IMR-90 (cell line): ENCODE results near the gene DIPK1A. TPM values are rescaled to one million over a fixed set of nuclear protein-coding genes. Genes with fewer than 3 reads are reported as not detected.

Experiments
- ATAC-seq: fragments of 200-7000 bp; cut with Tn5 transposase; 2 replicates; pipeline ENCODE4 v1.9.1; 2020; ENCODE audit warnings: low read depth, mild to moderate bottlenecking, moderate library complexity
- BruUV-seq: library from RNA; stranded (reverse); fragments of 400-500 nt; replicated peaks from 2 replicates; lab custom pipeline; 2021; lab: Mats Ljungman, UMichigan
- CTCF ChIA-PET: fragments of 300-600 bp; formaldehyde crosslinking; extraction: SDS; loops from one replicate; lab custom pipeline; 2021; ENCODE audit warnings: antibody characterized with exemption; lab: Yijun Ruan, JAX
- POLR2A ChIA-PET: fragments of 300-600 bp; sonication (Branson Sonifier 250); formaldehyde crosslinking; loops from one replicate; lab custom pipeline; 2022; ENCODE audit warnings: antibody characterized with exemption; ENCODE audit not compliant: unreplicated experiment; lab: Charles Lee
- DNase-seq: peaks from one replicate; pipeline ENCODE4 v3.0.0; 2013
- H2AFZ ChIP-seq: replicated peaks from 2 replicates; pipeline ENCODE3; 2013; ENCODE audit warnings: low read length, mild to moderate bottlenecking; ENCODE audit not compliant: poor library complexity
- H2AK5ac ChIP-seq: 2 replicates; pipeline ENCODE4 v1.6.1; 2013; ENCODE audit warnings: low read depth, low read length, inconsistent platforms
- H2AK9ac ChIP-seq: replicated peaks from 2 replicates; pipeline ENCODE3; 2013; ENCODE audit warnings: mild to moderate bottlenecking, low read depth, low read length, moderate library complexity; ENCODE audit not compliant: poor library complexity
- H2BK120ac ChIP-seq: 2 replicates; pipeline ENCODE4 v1.6.1; 2013; ENCODE audit warnings: low read depth, low read length, inconsistent platforms
- H2BK15ac ChIP-seq: 3 replicates; pipeline ENCODE4 v1.6.1; 2013; ENCODE audit warnings: low read depth, low read length, inconsistent platforms
- H2BK20ac ChIP-seq: 2 replicates; pipeline ENCODE4 v1.6.1; 2013; ENCODE audit warnings: low read depth, mild to moderate bottlenecking, inconsistent platforms, low read length, moderate library complexity
- H2BK5ac ChIP-seq: 2 replicates; pipeline ENCODE4 v1.6.1; 2013; ENCODE audit warnings: mild to moderate bottlenecking, low read depth, low read length, inconsistent platforms; ENCODE audit not compliant: poor library complexity, severe bottlenecking
- H3K14ac ChIP-seq: replicated peaks from 2 replicates; pipeline ENCODE4 v1.6.1; 2013; ENCODE audit warnings: low read depth, low read length, inconsistent platforms
- H3K18ac ChIP-seq: 2 replicates; pipeline ENCODE4 v1.6.1; 2013; ENCODE audit warnings: low read depth, low read length, control low read depth
- H3K23ac ChIP-seq: 2 replicates; pipeline ENCODE4 v1.6.1; 2013; ENCODE audit warnings: low read depth, low read length, inconsistent platforms
- H3K27ac ChIP-seq: 2 replicates; pipeline ENCODE4 v1.5.1; 2013; ENCODE audit warnings: mild to moderate bottlenecking, control low read depth, low read length; ENCODE audit not compliant: insufficient read depth
- H3K27me3 ChIP-seq: 2 replicates; pipeline ENCODE4 v1.6.1; 2013; ENCODE audit warnings: low read length; ENCODE audit not compliant: control insufficient read depth, insufficient read depth
- H3K36me3 ChIP-seq: 2 replicates; pipeline ENCODE4 v1.6.1; 2013; ENCODE audit warnings: low read length, mixed read lengths; ENCODE audit not compliant: control insufficient read depth, insufficient read depth
- H3K4ac ChIP-seq: 2 replicates; pipeline ENCODE4 v1.6.1; 2013; ENCODE audit warnings: low read depth, low read length, inconsistent platforms
- H3K4me1 ChIP-seq: 2 replicates; pipeline ENCODE4 v1.6.1; 2013; ENCODE audit warnings: low read length, mixed read lengths; ENCODE audit not compliant: control insufficient read depth, insufficient read depth
- H3K4me2 ChIP-seq: 2 replicates; pipeline ENCODE4 v1.6.1; 2013; ENCODE audit warnings: low read depth, mild to moderate bottlenecking, control low read depth, low read length, moderate library complexity
- H3K4me3 ChIP-seq: 2 replicates; pipeline ENCODE4 v1.5.1; 2013; ENCODE audit warnings: low read depth, mild to moderate bottlenecking, control low read depth, low read length, moderate library complexity; ENCODE audit not compliant: insufficient read depth
- H3K56ac ChIP-seq: 2 replicates; pipeline ENCODE4 v1.6.1; 2013; ENCODE audit warnings: low read length, inconsistent platforms; ENCODE audit not compliant: insufficient read depth; ENCODE audit errors: extremely low read depth
- H3K79me1 ChIP-seq, 2 experiments: 2 replicates each; pipeline ENCODE4 v1.6.1; 2013; ENCODE audit warnings: low read length in 2 of 2, inconsistent platforms in 1 of 2, low read depth in 1 of 2
- H3K9ac ChIP-seq: 2 replicates; pipeline ENCODE4 v1.6.1; 2013; ENCODE audit warnings: low read depth, low read length, control low read depth
- H3K9me1 ChIP-seq: 2 replicates; pipeline ENCODE4 v1.6.1; 2013; ENCODE audit warnings: low read length, inconsistent platforms; ENCODE audit not compliant: insufficient read depth
- H3K9me3 ChIP-seq: 2 replicates; pipeline ENCODE4 v1.6.1; 2013; ENCODE audit warnings: low read length; ENCODE audit not compliant: control insufficient read depth, insufficient read depth
- H4K20me1 ChIP-seq: 2 replicates; pipeline ENCODE4 v1.6.1; 2013; ENCODE audit warnings: low read length, inconsistent platforms; ENCODE audit not compliant: insufficient read depth
- H4K5ac ChIP-seq: 2 replicates; pipeline ENCODE4 v1.6.1; 2013; ENCODE audit warnings: mild to moderate bottlenecking, low read depth, low read length, control low read depth
- H4K8ac ChIP-seq, 2 experiments: 2 replicates each; pipeline ENCODE4 v1.6.1; 2013; ENCODE audit warnings: low read depth in 2 of 2, low read length in 2 of 2, control low read depth in 1 of 2, inconsistent platforms in 1 of 2
- H4K91ac ChIP-seq: 2 replicates; pipeline ENCODE4 v1.6.1; 2013; ENCODE audit warnings: low read depth, low read length, inconsistent platforms; ENCODE audit not compliant: insufficient read depth
- BHLHE40 ChIP-seq: fragments of 150-350 bp; IDR thresholded peaks from 2 replicates; pipeline ENCODE4 v1.6.1; 2016; ENCODE audit warnings: mild to moderate bottlenecking, low read depth, low read length
- CEBPB ChIP-seq: IDR thresholded peaks from 2 replicates; pipeline ENCODE4 v1.6.1; 2012; ENCODE audit warnings: low read depth, low read length, improper control_type of control experiment
- CHD1 ChIP-seq: IDR thresholded peaks from 2 replicates; pipeline ENCODE4 v1.6.1; 2012; ENCODE audit warnings: low read depth, low read length, improper control_type of control experiment
- FOS ChIP-seq: fragments of 150-350 bp; IDR thresholded peaks from 2 replicates; pipeline ENCODE4 v1.6.1; 2016; ENCODE audit warnings: low read depth, low read length
- MAFK ChIP-seq: IDR thresholded peaks from 2 replicates; pipeline ENCODE4 v1.6.1; 2012; ENCODE audit warnings: low read depth, low read length, improper control_type of control experiment
- MAZ ChIP-seq: IDR thresholded peaks from 2 replicates; pipeline ENCODE4 v1.6.1; 2012; ENCODE audit warnings: low read depth, mild to moderate bottlenecking, low read length, improper control_type of control experiment, moderate library complexity, borderline replicate concordance
- MXI1 ChIP-seq: IDR thresholded peaks from 2 replicates; pipeline ENCODE4 v1.6.1; 2012; ENCODE audit warnings: low read depth, mild to moderate bottlenecking, low read length, moderate library complexity, borderline replicate concordance
- NFE2L2 ChIP-seq: fragments of 150-350 bp; IDR thresholded peaks from 2 replicates; pipeline ENCODE4 v1.6.1; 2016; ENCODE audit warnings: low read depth, mild to moderate bottlenecking, low read length
- POLR2A ChIP-seq: IDR thresholded peaks from 2 replicates; pipeline ENCODE4 v1.6.1; 2012; ENCODE audit warnings: mild to moderate bottlenecking, low read depth, low read length
- RAD21 ChIP-seq: IDR thresholded peaks from 2 replicates; pipeline ENCODE4 v1.6.1; 2012; ENCODE audit warnings: low read length, improper control_type of control experiment
- RCOR1 ChIP-seq: IDR thresholded peaks from 2 replicates; pipeline ENCODE4 v1.6.1; 2012; ENCODE audit warnings: mild to moderate bottlenecking, low read length, improper control_type of control experiment; ENCODE audit not compliant: insufficient replicate concordance
- RFX5 ChIP-seq: IDR thresholded peaks from 2 replicates; pipeline ENCODE4 v1.8.0; 2012; ENCODE audit warnings: low read depth, mild to moderate bottlenecking, low read length, moderate library complexity
- SMC3 ChIP-seq: fragments of 150-350 bp; IDR thresholded peaks from 2 replicates; pipeline ENCODE4 v1.6.1; 2016; ENCODE audit warnings: low read depth, mild to moderate bottlenecking, antibody characterized with exemption, low read length, moderate library complexity
- WGBS, 2 experiments: methylation state at CpG; one replicate each; pipeline versions ENCODE4 v1.1.5 to v1.1.7; 2013; ENCODE audit warnings: missing lambda C conversion rate in 2 of 2; ENCODE audit not compliant: insufficient read length in 1 of 2; ENCODE audit errors: extremely low coverage in 2 of 2; 5-methylcytosine and 5-hydroxymethylcytosine counted together
- dilution Hi-C: fragments of 300-500 bp; cut with HindIII; formaldehyde crosslinking; loops from one replicate; pipeline ENCODE4 v1.14.3; 2018; ENCODE audit warnings: low sequenced_read_pairs; ENCODE audit not compliant: unreplicated experiment
- in situ Hi-C: fragments of 300-500 bp; cut with MboI; formaldehyde crosslinking; loops from 3 replicates; pipeline ENCODE4 v1.14.3; 2019; ENCODE audit warnings: low sequenced_read_pairs, inconsistent platforms, mixed read lengths
- intact Hi-C: fragments of 100-400 bp; cut with micrococcal nuclease; formaldehyde crosslinking; loops from 2 replicates; pipeline ENCODE4 v1.10.0; 2022
- polyA plus RNA-seq, 3 experiments: library from polyadenylated mRNA; depleted of rRNA; stranded (reverse); fragments of >200 nt; gene quantifications; 2 replicates each; pipeline ENCODE4 v1.2.3, GENCODE V29; 2012; ENCODE audit warnings: low replicate concordance in 1 of 3
- total RNA-seq: library from RNA; depleted of rRNA; stranded (reverse); fragments of >200 nt; gene quantifications from 2 replicates; pipeline ENCODE4 v1.2.3, GENCODE V29; 2012
- TF ChIP-seq, protein P1 (sequence below): fragments of 150-350 bp; IDR thresholded peaks from 2 replicates; pipeline ENCODE4 v1.6.1; 2017; ENCODE audit warnings: mild to moderate bottlenecking, antibody characterized with exemption, low read length, low read depth
- TF ChIP-seq, protein P2 (sequence below): conservative IDR thresholded peaks from 2 replicates; pipeline ENCODE4 v1.5.1; 2012; ENCODE audit warnings: mild to moderate bottlenecking, low read depth, low read length, improper control_type of control experiment
- TF ChIP-seq, protein P3 (sequence below): fragments of 150-350 bp; IDR thresholded peaks from 2 replicates; pipeline ENCODE4 v1.6.1; 2016; ENCODE audit warnings: low read depth, mild to moderate bottlenecking, low read length, moderate library complexity, borderline replicate concordance

The DIPK1A gene
- total and polyA plus RNA-seq, 2 of the 4 experiments (the other 2 are of a cell fraction), result 4.7 to 5.7 TPM

DNA sequence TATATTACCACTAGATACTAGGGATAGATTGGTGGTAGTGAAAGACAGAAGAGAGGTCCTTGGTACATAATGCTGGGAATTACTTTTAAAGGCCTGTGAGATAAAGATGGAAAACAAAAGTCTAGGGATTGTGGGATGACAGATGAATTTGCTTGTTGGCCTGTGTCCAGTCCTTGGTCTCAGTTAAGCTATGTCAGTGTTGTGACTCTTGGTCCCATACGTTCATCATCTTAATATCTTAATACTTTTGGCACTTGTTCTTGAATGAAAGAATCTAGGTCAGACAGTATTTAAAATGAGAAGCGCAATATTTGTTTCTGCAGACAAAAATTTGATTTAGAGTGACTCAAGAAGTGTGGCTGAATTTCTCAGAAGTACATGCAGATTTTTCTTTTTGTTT is 121.8 kb downstream of the DIPK1A start:
- TSS peak; percentile 3 for BruUV-seq
- Histone ChIP-seq H4K20me1 (peaks cover 79% of the 10 kb centered on the region), H2AFZ (no peak overlapping the region), H2AK5ac (no peak overlapping the region), H3K9ac (no peak overlapping the region), H3K9me1 (no peaks in the 10 kb centered on the region), H3K36me3 (peaks cover 54% of the 10 kb centered on the region), H3K56ac (no peak overlapping the region), H3K18ac (no peak overlapping the region), H3K4ac (no peak overlapping the region), H3K4me2 (no peak overlapping the region), H4K5ac (no peak overlapping the region), H3K4me1 (peaks cover 4% of the 10 kb centered on the region), H3K23ac (no peak overlapping the region), H2BK20ac (no peak overlapping the region), H4K8ac (no peak overlapping the region), H2BK5ac (no peak overlapping the region), H4K91ac (no peak overlapping the region), H3K4me3 (no peak overlapping the region), H3K27me3 (no peaks in the 10 kb centered on the region), H3K27ac (no peak overlapping the region), H3K9me3 (no peaks in the 10 kb centered on the region), H2AK9ac (no peak overlapping the region), H3K79me1 (peaks cover 15 to 46% of the 10 kb centered on the region in 2 experiments), H3K14ac (no peak overlapping the region), H2BK120ac (no peak overlapping the region), H2BK15ac (no peak overlapping the region)
- in situ Hi-C loops, result no loop called here
- DNase-seq (no peak), ATAC-seq (no peak)
- dilution Hi-C loops, result no loop called here
- no peak for TF ChIP-seq RFX5
- TF ChIP-seq, protein P1, sequence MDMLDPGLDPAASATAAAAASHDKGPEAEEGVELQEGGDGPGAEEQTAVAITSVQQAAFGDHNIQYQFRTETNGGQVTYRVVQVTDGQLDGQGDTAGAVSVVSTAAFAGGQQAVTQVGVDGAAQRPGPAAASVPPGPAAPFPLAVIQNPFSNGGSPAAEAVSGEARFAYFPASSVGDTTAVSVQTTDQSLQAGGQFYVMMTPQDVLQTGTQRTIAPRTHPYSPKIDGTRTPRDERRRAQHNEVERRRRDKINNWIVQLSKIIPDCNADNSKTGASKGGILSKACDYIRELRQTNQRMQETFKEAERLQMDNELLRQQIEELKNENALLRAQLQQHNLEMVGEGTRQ, result no peak
- TF ChIP-seq RAD21, result no peak
- no peak for TF ChIP-seq RCOR1
- no peak for TF ChIP-seq CHD1
- TF ChIP-seq CEBPB, result no peak
- no peak for TF ChIP-seq BHLHE40
- no peak for TF ChIP-seq MAZ
- TF ChIP-seq MAFK, result no peak
- no peak for TF ChIP-seq SMC3
- no peak for TF ChIP-seq MXI1
- TF ChIP-seq POLR2A, result no peak
- TF ChIP-seq FOS, result no peak
- TF ChIP-seq, protein P2, sequence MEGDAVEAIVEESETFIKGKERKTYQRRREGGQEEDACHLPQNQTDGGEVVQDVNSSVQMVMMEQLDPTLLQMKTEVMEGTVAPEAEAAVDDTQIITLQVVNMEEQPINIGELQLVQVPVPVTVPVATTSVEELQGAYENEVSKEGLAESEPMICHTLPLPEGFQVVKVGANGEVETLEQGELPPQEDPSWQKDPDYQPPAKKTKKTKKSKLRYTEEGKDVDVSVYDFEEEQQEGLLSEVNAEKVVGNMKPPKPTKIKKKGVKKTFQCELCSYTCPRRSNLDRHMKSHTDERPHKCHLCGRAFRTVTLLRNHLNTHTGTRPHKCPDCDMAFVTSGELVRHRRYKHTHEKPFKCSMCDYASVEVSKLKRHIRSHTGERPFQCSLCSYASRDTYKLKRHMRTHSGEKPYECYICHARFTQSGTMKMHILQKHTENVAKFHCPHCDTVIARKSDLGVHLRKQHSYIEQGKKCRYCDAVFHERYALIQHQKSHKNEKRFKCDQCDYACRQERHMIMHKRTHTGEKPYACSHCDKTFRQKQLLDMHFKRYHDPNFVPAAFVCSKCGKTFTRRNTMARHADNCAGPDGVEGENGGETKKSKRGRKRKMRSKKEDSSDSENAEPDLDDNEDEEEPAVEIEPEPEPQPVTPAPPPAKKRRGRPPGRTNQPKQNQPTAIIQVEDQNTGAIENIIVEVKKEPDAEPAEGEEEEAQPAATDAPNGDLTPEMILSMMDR, result no peak
- TF ChIP-seq, protein P3, sequence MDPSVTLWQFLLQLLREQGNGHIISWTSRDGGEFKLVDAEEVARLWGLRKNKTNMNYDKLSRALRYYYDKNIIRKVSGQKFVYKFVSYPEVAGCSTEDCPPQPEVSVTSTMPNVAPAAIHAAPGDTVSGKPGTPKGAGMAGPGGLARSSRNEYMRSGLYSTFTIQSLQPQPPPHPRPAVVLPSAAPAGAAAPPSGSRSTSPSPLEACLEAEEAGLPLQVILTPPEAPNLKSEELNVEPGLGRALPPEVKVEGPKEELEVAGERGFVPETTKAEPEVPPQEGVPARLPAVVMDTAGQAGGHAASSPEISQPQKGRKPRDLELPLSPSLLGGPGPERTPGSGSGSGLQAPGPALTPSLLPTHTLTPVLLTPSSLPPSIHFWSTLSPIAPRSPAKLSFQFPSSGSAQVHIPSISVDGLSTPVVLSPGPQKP, result no peak
- no peak for TF ChIP-seq NFE2L2
- intact Hi-C loops, result loop anchor here (10.0 kb wide), 2 partner anchors 355 to 525 kb away; partner anchors contain the start of gene GFI1
- no CpG with 5 or more reads among the region's 2 CpGs for WGBS, 2 experiments
- ChIA-PET CTCF (interaction anchor here (0.6 kb wide), 1 partner anchor 56 kb away, joined by 5 read pairs; no protein-coding TSS in a partner anchor), POLR2A (interaction anchor here (0.6 kb wide), 1 partner anchor 148 kb away, joined by 7 read pairs; no protein-coding TSS in a partner anchor)
